A549 (cell line): Measurements from ENCODE around the gene TBC1D24. TPM values are rescaled to one million over a fixed set of nuclear protein-coding genes. Genes with fewer than 3 reads are reported as not detected.

Experiments used
- ATAC-seq, 2 experiments: fragments of 200-7000 bp in 1 of 2; fragments of >200 bp in 1 of 2; cut with Nextera tagmentation in 1 of 2; cut with Tn5 transposase in 1 of 2; 3 replicates each; pipeline versions ENCODE4 v1.8.0 to v1.9.1; 2018 to 2020; ENCODE audit warnings: mild to moderate bottlenecking in 1 of 2, moderate library complexity in 1 of 2
- CTCF ChIA-PET: fragments of 300-600 bp; sonication (Branson Sonifier 250); formaldehyde crosslinking; extraction: SDS; loops from one replicate; lab custom pipeline; 2021; ENCODE audit warnings: antibody characterized with exemption, inconsistent platforms; lab: Yijun Ruan, JAX
- POLR2A ChIA-PET: fragments of 350-600 bp; formaldehyde crosslinking; extraction: SDS; loops from one replicate; lab custom pipeline; 2021; ENCODE audit warnings: antibody characterized with exemption, inconsistent platforms; lab: Yijun Ruan, JAX
- DNase-seq, 2 experiments: peaks; one replicate each; pipeline versions ENCODE4 v3.0.0 to v3.0.0-alpha.2; 2011 to 2016; ENCODE audit warnings: low read depth in 1 of 2, low spot score in 1 of 2
- FAIRE-seq: peaks from 2 replicates; lab custom pipeline; 2011; peaks lifted over from hg19 to GRCh38; lab: Jason Lieb, UNC
- H3K27ac ChIP-seq, 2 experiments: fragments of >200 bp; sonication (Bioruptor Twin); formaldehyde crosslinking; 3 replicates each; pipeline ENCODE4 v1.5.1; 2016 to 2017
- H3K4me1 ChIP-seq: fragments of >200 bp; sonication (Bioruptor Twin); formaldehyde crosslinking; 3 replicates; pipeline ENCODE4 v1.6.1; 2016
- H3K4me2 ChIP-seq: fragments of >200 bp; sonication (Bioruptor Twin); formaldehyde crosslinking; 3 replicates; pipeline ENCODE4 v1.6.1; 2016
- H3K4me3 ChIP-seq: fragments of >200 bp; sonication (Bioruptor Twin); formaldehyde crosslinking; 3 replicates; pipeline ENCODE4 v1.5.1; 2016
- H3K9me3 ChIP-seq: fragments of >200 bp; sonication (Bioruptor Twin); formaldehyde crosslinking; 3 replicates; pipeline ENCODE4 v1.6.1; 2016
- BHLHE40 ChIP-seq: IDR thresholded peaks from 2 replicates; pipeline ENCODE4 v1.6.1; 2012; ENCODE audit warnings: low read depth, low read length, inconsistent platforms
- CBX8 ChIP-seq: fragments of 200-600 bp; sonication (generic); IDR thresholded peaks from 2 replicates; pipeline ENCODE4 v1.6.1; 2016
- CHD4 ChIP-seq: fragments of 200-600 bp; sonication (generic); IDR thresholded peaks from 2 replicates; pipeline ENCODE4 v1.6.1; 2016; ENCODE audit warnings: antibody characterized with exemption, mild to moderate bottlenecking, borderline replicate concordance
- EHF ChIP-seq: fragments of 250-450 bp; sonication (Bioruptor Pico); IDR thresholded peaks from 2 replicates; pipeline ENCODE4 v1.5.0; 2020; ENCODE audit warnings: mild to moderate bottlenecking
- EHMT2 ChIP-seq: fragments of 200-600 bp; sonication (generic); IDR thresholded peaks from 2 replicates; pipeline ENCODE4 v1.6.1; 2016; ENCODE audit warnings: antibody characterized with exemption, low read depth, mild to moderate bottlenecking, moderate library complexity
- EP300 ChIP-seq, 2 experiments: fragments of >200 bp; sonication (Bioruptor Twin); formaldehyde crosslinking; IDR thresholded peaks; 2 replicates in 1 of 2; 3 replicates in 1 of 2; pipeline ENCODE4 v1.6.1; 2016 to 2017
- ESRRA ChIP-seq: fragments of 150-350 bp; IDR thresholded peaks from 2 replicates; pipeline ENCODE4 v1.6.1; 2014; ENCODE audit warnings: mild to moderate bottlenecking, low read length, borderline replicate concordance
- FOSB ChIP-seq: fragments of 250-450 bp; sonication (Bioruptor Pico); IDR thresholded peaks from 2 replicates; pipeline ENCODE4 v1.5.0; 2020; ENCODE audit warnings: mild to moderate bottlenecking, moderate library complexity
- FOSL2 ChIP-seq, 2 experiments: fragments of 450-650 bp in 1 of 2; fragments of >200 bp in 1 of 2; sonication (Bioruptor Twin) in 1 of 2; formaldehyde crosslinking; IDR thresholded peaks; 2 replicates each; pipeline versions ENCODE4 v1.5.0 to v1.6.1; 2016 to 2020; ENCODE audit warnings: mild to moderate bottlenecking in 1 of 2, moderate library complexity in 1 of 2
- GATA3 ChIP-seq: IDR thresholded peaks from 2 replicates; pipeline ENCODE4 v1.6.1; 2012; ENCODE audit warnings: borderline replicate concordance
- HDAC2 ChIP-seq: fragments of 200-600 bp; sonication (generic); IDR thresholded peaks from 2 replicates; pipeline ENCODE4 v1.6.1; 2016
- HOXB5 ChIP-seq: fragments of 250-450 bp; sonication (Bioruptor Pico); IDR thresholded peaks from 2 replicates; pipeline ENCODE4 v1.5.0; 2020; ENCODE audit warnings: mild to moderate bottlenecking, moderate library complexity
- JUNB ChIP-seq: fragments of >200 bp; sonication (Bioruptor Twin); formaldehyde crosslinking; IDR thresholded peaks from 2 replicates; pipeline ENCODE4 v1.6.1; 2016
- MAX ChIP-seq: IDR thresholded peaks from 2 replicates; pipeline ENCODE4 v1.6.1; 2012
- NFE2L2 ChIP-seq: fragments of 150-350 bp; conservative IDR thresholded peaks from 2 replicates; pipeline ENCODE4 v1.6.1; 2014; ENCODE audit warnings: low read length
- NPAS2 ChIP-seq: fragments of 250-450 bp; sonication (Bioruptor Pico); IDR thresholded peaks from 2 replicates; pipeline ENCODE4 v1.8.0; 2022; ENCODE audit warnings: mild to moderate bottlenecking, moderate library complexity, borderline replicate concordance
- PHF8 ChIP-seq: fragments of 200-600 bp; sonication (generic); IDR thresholded peaks from 2 replicates; pipeline ENCODE4 v1.6.1; 2016; ENCODE audit warnings: low read depth, mild to moderate bottlenecking, antibody characterized with exemption, moderate library complexity, borderline replicate concordance
- RARB ChIP-seq: fragments of 250-450 bp; sonication (Bioruptor Pico); IDR thresholded peaks from 2 replicates; pipeline ENCODE4 v1.8.0; 2021; ENCODE audit warnings: mild to moderate bottlenecking, moderate library complexity
- RNF2 ChIP-seq: fragments of 200-600 bp; sonication (generic); IDR thresholded peaks from 2 replicates; pipeline ENCODE4 v1.6.1; 2016; ENCODE audit warnings: low read depth, mild to moderate bottlenecking, antibody characterized with exemption, moderate library complexity, borderline replicate concordance
- SMC3 ChIP-seq: fragments of >200 bp; sonication (Bioruptor Twin); formaldehyde crosslinking; IDR thresholded peaks from 3 replicates; pipeline ENCODE4 v1.6.1; 2018; ENCODE audit warnings: inconsistent platforms
- TFCP2L1 ChIP-seq: fragments of 250-450 bp; sonication (Bioruptor Pico); IDR thresholded peaks from 2 replicates; pipeline ENCODE4 v1.5.0; 2021; ENCODE audit warnings: mild to moderate bottlenecking
- ZC3H11A ChIP-seq: fragments of 450-650 bp; IDR thresholded peaks from 2 replicates; pipeline ENCODE4 v1.6.1; 2014; ENCODE audit warnings: antibody characterized with exemption, mild to moderate bottlenecking
- ZFP36 ChIP-seq: fragments of 450-650 bp; IDR thresholded peaks from 2 replicates; pipeline ENCODE4 v1.6.1; 2014; ENCODE audit warnings: borderline replicate concordance; ENCODE audit not compliant: partially characterized antibody
- WGBS: methylation state at CpG from one replicate; pipeline ENCODE4 v1.1.6; 2017; ENCODE audit errors: missing lambda C conversion rate; 5-methylcytosine and 5-hydroxymethylcytosine counted together
- polyA plus RNA-seq, 4 experiments: library from polyadenylated mRNA; depleted of rRNA in 3 of 4; stranded (reverse); fragments of >200 nt; fragmentation: RNase III in 1 of 4; extraction: RNeasy Plus Mini Kit Qiagen cat#74134 plus additional on column Dnase treatment in 1 of 4; gene quantifications; 2 replicates in 3 of 4; 3 replicates in 1 of 4; pipeline ENCODE4 v1.2.3, GENCODE V29; 2011 to 2017
- TF ChIP-seq, protein P1 (sequence below): fragments of >200 bp; sonication (Bioruptor Twin); formaldehyde crosslinking; IDR thresholded peaks from 3 replicates; pipeline ENCODE4 v1.5.1; 2016
- TF ChIP-seq, protein P2 (sequence below): IDR thresholded peaks from 2 replicates; pipeline ENCODE4 v1.6.1; 2012; ENCODE audit warnings: low read depth, borderline replicate concordance
- TF ChIP-seq, protein P3 (sequence below): fragments of 250-450 bp; sonication (Bioruptor Pico); IDR thresholded peaks from 2 replicates; pipeline ENCODE4 v1.5.0; 2020; ENCODE audit warnings: low read depth, mild to moderate bottlenecking, moderate library complexity
- TF ChIP-seq, protein P4 (sequence below): fragments of >200 bp; sonication (Bioruptor Twin); formaldehyde crosslinking; IDR thresholded peaks from 2 replicates; pipeline ENCODE4 v1.6.1; 2016

The TBC1D24 gene
- polyA plus RNA-seq, 2 of the 4 experiments (the other 2 are of a cell fraction): 4.2 to 7.3 TPM

- TF ChIP-seq, protein P1, sequence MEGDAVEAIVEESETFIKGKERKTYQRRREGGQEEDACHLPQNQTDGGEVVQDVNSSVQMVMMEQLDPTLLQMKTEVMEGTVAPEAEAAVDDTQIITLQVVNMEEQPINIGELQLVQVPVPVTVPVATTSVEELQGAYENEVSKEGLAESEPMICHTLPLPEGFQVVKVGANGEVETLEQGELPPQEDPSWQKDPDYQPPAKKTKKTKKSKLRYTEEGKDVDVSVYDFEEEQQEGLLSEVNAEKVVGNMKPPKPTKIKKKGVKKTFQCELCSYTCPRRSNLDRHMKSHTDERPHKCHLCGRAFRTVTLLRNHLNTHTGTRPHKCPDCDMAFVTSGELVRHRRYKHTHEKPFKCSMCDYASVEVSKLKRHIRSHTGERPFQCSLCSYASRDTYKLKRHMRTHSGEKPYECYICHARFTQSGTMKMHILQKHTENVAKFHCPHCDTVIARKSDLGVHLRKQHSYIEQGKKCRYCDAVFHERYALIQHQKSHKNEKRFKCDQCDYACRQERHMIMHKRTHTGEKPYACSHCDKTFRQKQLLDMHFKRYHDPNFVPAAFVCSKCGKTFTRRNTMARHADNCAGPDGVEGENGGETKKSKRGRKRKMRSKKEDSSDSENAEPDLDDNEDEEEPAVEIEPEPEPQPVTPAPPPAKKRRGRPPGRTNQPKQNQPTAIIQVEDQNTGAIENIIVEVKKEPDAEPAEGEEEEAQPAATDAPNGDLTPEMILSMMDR: no peak
- no peak for TF ChIP-seq RARB (CRISPR knock-in tag)
- TF ChIP-seq NFE2L2: no peak
- TF ChIP-seq EHMT2: no peak
- TF ChIP-seq BHLHE40: no peak
- TF ChIP-seq NPAS2: no peak
- no peak for TF ChIP-seq PHF8
Measured at GRCh38 chr16:2517954-2518605, 43.2 kb downstream of the TBC1D24 start (continued).

DNA sequence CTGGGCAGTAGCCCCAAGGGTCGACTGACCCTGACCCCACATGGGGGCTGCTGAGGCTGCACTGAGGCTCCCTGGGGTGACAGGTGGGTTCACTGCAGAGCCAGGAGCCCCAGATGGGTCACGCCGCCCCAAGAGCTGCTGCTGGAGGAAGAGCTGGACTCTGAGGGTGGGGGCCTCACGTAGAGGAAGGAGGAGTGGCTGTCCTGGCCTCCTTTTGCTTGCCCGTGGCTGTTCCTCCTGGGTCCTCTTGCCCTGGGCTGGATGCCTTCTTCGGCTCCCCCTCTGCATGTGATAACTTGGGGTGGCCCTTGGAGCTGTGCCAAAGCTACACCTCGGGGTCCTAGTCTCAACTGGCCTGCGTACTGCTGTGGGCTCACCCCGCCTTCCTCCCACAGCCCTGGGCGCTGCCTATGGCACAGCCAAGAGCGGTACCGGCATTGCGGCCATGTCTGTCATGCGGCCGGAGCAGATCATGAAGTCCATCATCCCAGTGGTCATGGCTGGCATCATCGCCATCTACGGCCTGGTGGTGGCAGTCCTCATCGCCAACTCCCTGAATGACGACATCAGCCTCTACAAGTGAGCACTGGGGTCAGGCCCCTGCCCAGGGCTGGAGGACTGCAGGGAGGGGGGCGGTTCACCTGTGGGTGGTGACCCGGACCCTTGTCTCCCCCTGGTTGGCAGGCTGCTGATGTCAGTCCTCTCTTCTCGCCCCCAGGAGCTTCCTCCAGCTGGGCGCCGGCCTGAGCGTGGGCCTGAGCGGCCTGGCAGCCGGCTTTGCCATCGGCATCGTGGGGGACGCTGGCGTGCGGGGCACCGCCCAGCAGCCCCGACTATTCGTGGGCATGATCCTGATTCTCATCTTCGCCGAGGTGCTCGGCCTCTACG is 44.1 kb downstream of the TBC1D24 start:
- peak; percentile 2 to 35; a peak in 3 of 6 replicates for ATAC-seq
- CTCF ChIA-PET: interaction anchor here (1.4 to 3.6 kb wide), 2 partner anchors 12 to 18 kb away, joined by 6 to 13 read pairs; partner anchors contain the start of gene CEMP1
- TF ChIP-seq FOSB (no peak), EP300 (IDR thresholded peaks at IDR 0.05) (no peak), BHLHE40 (no peak), GATA3 (no peak), EHF (CRISPR knock-in tag) (no peak)
- TF ChIP-seq, protein P2, sequence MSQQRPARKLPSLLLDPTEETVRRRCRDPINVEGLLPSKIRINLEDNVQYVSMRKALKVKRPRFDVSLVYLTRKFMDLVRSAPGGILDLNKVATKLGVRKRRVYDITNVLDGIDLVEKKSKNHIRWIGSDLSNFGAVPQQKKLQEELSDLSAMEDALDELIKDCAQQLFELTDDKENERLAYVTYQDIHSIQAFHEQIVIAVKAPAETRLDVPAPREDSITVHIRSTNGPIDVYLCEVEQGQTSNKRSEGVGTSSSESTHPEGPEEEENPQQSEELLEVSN: no peak
- 94% methylated on average over 35 of the region's 39 CpGs for WGBS
- Histone ChIP-seq H3K4me3 (no peak overlapping the region), H3K4me2 (peak overlapping the region; percentile 87), H3K9me3 (no peaks in the 10 kb centered on the region), H3K27ac (peak overlapping the region in 1 of 2 experiments; percentile 96; a peak in 1 of 6 replicates), H3K4me1 (peaks cover 40% of the 10 kb centered on the region)
- no peak for FAIRE-seq
- no peak for DNase-seq
- POLR2A ChIA-PET: interaction anchor here (1.2 to 2.8 kb wide), 2 partner anchors 13 to 364 kb away, joined by 4 to 21 read pairs; partner anchors contain the start of genes CEMP1 and TRAF7

DNA sequence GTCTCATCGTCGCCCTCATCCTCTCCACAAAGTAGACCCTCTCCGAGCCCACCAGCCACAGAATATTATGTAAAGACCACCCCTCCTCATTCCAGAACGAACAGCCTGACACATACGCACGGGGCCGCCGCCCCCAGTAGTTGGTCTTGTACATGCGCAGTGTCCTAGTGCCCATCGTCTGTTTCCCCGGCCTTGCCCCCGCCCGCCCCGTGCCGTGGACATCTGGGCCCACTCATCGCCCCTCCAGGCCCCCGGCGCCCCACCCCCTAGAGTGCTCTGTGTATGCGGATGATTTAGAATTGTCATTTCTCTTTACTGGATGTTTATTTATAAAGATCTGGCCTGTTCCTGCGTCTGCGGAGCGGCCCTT is 44.8 kb downstream of the TBC1D24 start:
- Histone ChIP-seq H3K27ac (peak overlapping the region; percentile 64 to 96), H3K4me1 (peaks cover 40% of the 10 kb centered on the region), H3K9me3 (no peaks in the 10 kb centered on the region), H3K4me2 (peak overlapping the region; percentile 87), H3K4me3 (peak overlapping the region; percentile 58)
- CTCF ChIA-PET: interaction anchor here (3.6 kb wide), 1 partner anchor 18 kb away, joined by 13 read pairs; no protein-coding TSS in a partner anchor
- 89% methylated on average over 15 of the region's 22 CpGs for WGBS
- peak in 1 of 2 experiments; percentile 3; a peak in 2 of 6 replicates for ATAC-seq
- no peak for TF ChIP-seq HOXB5 (CRISPR knock-in tag)
- no peak for TF ChIP-seq HDAC2
- no peak for TF ChIP-seq ZC3H11A
- no peak for TF ChIP-seq CBX8
- TF ChIP-seq SMC3: no peak
- TF ChIP-seq TFCP2L1 (CRISPR knock-in tag): no peak
- TF ChIP-seq CHD4: no peak
- no peak for TF ChIP-seq ESRRA
- TF ChIP-seq RNF2: no peak
- TF ChIP-seq, protein P3, sequence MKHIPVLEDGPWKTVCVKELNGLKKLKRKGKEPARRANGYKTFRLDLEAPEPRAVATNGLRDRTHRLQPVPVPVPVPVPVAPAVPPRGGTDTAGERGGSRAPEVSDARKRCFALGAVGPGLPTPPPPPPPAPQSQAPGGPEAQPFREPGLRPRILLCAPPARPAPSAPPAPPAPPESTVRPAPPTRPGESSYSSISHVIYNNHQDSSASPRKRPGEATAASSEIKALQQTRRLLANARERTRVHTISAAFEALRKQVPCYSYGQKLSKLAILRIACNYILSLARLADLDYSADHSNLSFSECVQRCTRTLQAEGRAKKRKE (CRISPR knock-in tag): no peak
- TF ChIP-seq, protein P4, sequence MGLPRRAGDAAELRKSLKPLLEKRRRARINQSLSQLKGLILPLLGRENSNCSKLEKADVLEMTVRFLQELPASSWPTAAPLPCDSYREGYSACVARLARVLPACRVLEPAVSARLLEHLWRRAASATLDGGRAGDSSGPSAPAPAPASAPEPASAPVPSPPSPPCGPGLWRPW: no peak
- TF ChIP-seq EHMT2: no peak
- TF ChIP-seq JUNB: no peak
- no peak for TF ChIP-seq BHLHE40
- no peak for TF ChIP-seq FOSL2 (IDR thresholded peaks at IDR 0.05)
- no peak for TF ChIP-seq FOSL2 (CRISPR knock-in tag; IDR thresholded peaks at IDR 0.05)
- no peak for TF ChIP-seq ZFP36
- no peak for TF ChIP-seq MAX
- TF ChIP-seq RARB (CRISPR knock-in tag): no peak
- no peak for TF ChIP-seq NFE2L2
- FAIRE-seq: no peak
- POLR2A ChIA-PET: interaction anchor here (1.2 to 2.8 kb wide), 2 partner anchors 12 to 364 kb away, joined by 4 to 21 read pairs; partner anchors contain the start of genes CEMP1 and TRAF7
- no peak for DNase-seq
